ENCODE results near the gene GAGE12C.
"Not testable (repeated sequence)": the region's sequence is repeated elsewhere in the genome, so short reads cannot be mapped to it uniquely, and the experiment has no call there.

The GAGE12C gene

GRCh38 chrX:49531877-49532276 lies at the start of gene GAGE12C:
TSS of gene GAGE12C (plus strand) at chrX:49532177. CDS start at chrX:49533332, 1,155 bp downstream.
- DNase-seq = not testable (repeated sequence)

GRCh38 chrX:49541433-49541832 lies 9.5 kb downstream of the GAGE12C start, which contains the start of gene GAGE12D:
TSS of gene GAGE12D (plus strand) at chrX:49541733. CDS start at chrX:49542888, 1,155 bp downstream.
- DNase-seq = not testable (repeated sequence)

- DNase-seq = not testable (repeated sequence)
These were observed 19.0 kb downstream of the GAGE12C start, which contains the start of gene GAGE12E for GRCh38 chrX:49550989-49551388. TSS of gene GAGE12E (plus strand) at chrX:49551289. CDS start at chrX:49552444, 1,155 bp downstream.

- DNase-seq = not testable (repeated sequence)
These were observed 28.6 kb downstream of the GAGE12C start, which contains the start of gene GAGE12F for GRCh38 chrX:49560542-49560941. TSS of gene GAGE12F (plus strand) at chrX:49560842. CDS start at chrX:49561997, 1,155 bp downstream.

- DNase-seq = not testable (repeated sequence)
These were observed 36.8 kb downstream of the GAGE12C start for GRCh38 chrX:49568728-49569127.

GRCh38 chrX:49569152-49569551 lies 37.2 kb downstream of the GAGE12C start:
- not testable (repeated sequence) for DNase-seq

GRCh38 chrX:49570100-49570499 lies 38.1 kb downstream of the GAGE12C start, which contains the start of gene GAGE12G:
TSS of gene GAGE12G (plus strand) at chrX:49570400. CDS start at chrX:49571555, 1,155 bp downstream.
- DNase-seq = not testable (repeated sequence)

- not testable (repeated sequence) for DNase-seq
These were observed 47.7 kb downstream of the GAGE12C start, which contains the start of gene GAGE12H for GRCh38 chrX:49579649-49580048. TSS of gene GAGE12H (plus strand) at chrX:49579949. CDS start at chrX:49581104, 1,155 bp downstream.

All from DMS153 (cell line).